Measurements from ENCODE around the gene PHKB.
"Not testable (repeated sequence)": the region's sequence is repeated elsewhere in the genome, so short reads cannot be mapped to it uniquely, and the experiment has no call there.

The PHKB gene

DNA sequence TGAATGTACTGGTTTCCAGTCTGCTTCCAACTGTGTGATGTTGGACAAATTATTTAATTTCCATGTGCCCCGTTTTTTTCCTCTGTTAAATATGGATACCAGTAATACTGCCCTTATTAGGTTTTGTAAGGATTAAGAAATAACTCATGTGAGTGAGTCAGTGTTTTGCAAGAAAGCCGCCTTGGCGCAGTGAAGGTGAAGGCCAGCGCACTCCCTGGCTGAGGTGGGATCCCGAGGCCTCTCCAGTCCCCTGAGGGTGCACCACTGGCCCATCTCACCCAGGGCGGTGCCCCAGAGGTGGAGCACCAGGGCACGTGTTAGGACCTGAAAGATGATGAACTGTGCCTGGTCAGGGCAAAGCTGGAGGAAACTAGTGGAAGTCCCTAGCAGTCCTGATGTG lies 43.5 kb downstream of the PHKB start:
- DNase-seq (ENCODE audit: low read depth in 3 of 3) = no peak

DNA sequence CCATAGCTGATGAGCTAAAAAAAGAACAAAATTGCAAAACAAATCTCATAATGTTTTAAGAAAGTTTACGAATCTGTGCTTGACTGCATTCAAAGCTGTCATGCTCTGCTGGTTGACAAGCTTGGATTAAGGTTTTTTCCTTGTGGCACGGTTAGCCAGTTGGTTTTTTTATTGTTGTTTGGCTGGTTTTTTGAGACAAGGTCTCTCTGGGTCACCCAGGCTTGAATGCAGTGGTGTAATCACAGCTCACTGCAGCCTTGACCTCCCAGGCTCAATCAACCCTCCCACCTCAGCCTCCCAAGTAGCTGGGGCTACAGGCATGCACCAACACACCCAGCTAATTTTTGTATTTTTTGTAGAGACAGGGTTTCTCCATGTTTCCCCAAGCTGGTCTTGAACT lies 45.7 kb downstream of the PHKB start:
- no peak for DNase-seq (ENCODE audit: low read depth in 3 of 3)

DNA sequence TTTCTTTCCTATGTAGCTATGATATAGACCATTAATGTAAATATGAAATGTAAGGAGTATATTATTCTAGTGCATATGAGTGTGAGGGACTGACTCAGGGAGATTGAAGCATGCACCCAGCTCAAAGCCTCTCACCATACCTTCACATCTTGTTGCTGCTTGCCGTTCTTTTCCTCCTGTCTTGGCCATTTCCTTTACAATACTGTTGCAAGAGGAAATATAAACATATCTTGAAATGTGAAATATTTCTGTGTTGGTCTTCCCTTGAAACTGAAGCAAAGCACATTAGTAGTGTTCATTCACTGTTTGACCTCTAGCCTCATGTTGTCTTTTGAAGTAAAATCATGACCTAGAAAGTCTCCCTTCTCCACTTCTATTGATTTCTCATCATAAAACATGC lies 46.6 kb downstream of the PHKB start:
- no peak for DNase-seq (ENCODE audit: low read depth in 3 of 3)

DNA sequence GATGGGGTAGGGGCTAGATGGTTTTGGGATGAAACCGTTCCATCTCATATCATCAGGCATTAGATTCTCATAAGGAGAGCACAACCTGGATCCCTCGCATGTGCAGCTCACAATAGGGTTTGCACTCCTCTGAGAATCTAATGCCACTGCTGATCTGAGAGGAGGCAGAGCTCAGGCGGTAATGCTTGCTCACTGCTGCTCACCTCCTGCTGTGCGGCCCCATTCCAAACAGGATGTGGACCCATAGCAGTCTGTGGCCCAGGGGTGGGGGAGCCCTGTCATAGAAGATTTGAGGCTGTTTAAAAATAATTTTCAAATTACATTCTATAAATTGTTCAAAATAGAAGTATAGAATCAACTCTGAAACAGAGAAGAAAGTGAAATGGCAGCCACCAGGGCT lies 50.8 kb downstream of the PHKB start:
- DNase-seq (ENCODE audit: low read depth in 3 of 3) = no peak

DNA sequence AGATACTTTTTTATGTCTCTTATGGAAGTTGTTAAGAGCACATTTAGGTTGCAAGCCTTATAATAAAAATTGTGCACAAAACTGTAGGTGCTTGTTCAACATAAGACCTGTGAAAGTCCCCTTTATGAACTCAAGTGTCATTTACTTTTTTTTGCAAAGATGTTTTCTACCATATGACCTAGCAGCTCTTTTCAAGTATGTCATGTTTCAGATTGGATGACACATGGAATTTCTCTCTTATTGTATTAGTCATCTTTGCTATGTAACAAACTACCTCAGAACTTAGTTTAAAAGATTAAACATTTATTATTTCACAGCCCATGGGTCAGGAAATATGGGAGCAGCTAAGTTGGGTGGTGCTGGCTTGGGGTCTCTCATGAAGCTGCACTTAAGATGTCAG lies 57.9 kb downstream of the PHKB start:
- DNase-seq (ENCODE audit: low read depth in 3 of 3) = no peak

DNA sequence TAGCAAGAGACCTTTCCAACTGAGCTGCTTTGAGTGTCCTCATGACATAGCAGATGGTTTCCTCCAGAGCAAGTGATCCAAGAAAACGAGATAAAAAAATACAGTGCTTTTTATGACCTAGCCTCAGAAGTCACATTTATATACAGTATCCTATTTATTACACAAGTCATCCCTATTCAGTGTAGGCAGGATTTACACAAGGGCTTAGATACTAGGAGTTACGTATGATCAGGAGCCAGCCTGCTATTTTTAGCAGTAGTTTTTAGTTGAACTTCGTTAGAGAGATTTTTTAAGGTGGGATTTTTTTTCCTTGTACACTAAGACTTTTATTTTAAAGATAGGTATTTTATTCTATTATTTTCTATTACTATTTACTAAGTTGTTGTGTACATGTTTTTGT lies 58.4 kb downstream of the PHKB start:
- DNase-seq (ENCODE audit: low read depth in 3 of 3) = no peak

DNA sequence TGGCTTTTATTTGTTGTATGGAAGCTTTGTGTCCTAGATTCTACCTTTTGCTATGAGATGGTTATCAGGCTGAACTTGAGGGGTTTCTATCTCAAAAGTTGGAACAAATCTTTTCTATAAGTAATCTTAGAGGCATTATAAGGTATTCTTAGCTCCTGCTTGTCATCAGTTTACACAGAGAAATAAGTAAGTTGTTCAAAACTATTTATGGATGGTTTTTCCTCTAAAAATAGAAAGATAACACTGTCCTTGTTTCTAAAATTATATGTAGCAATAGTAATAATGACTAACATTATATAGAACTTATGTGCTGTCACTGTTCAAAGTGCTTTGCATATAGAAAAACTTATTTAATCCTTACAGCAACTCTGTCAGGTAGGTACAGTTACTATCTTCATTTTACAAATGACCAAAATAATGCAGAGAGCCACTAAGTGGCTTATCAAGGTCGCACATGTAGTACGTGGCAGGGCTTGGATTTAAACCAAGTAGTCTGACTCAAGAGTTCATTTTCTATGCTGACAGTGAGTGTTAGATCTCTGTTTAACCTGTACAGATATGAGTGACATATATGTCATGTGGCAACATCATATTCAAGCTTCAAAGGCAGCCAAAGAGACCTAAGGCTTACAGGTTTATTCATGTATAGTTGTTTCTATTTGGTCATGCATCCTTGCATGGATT lies 59.0 kb downstream of the PHKB start:
- no peak for DNase-seq (ENCODE audit: low read depth in 3 of 3)

DNA sequence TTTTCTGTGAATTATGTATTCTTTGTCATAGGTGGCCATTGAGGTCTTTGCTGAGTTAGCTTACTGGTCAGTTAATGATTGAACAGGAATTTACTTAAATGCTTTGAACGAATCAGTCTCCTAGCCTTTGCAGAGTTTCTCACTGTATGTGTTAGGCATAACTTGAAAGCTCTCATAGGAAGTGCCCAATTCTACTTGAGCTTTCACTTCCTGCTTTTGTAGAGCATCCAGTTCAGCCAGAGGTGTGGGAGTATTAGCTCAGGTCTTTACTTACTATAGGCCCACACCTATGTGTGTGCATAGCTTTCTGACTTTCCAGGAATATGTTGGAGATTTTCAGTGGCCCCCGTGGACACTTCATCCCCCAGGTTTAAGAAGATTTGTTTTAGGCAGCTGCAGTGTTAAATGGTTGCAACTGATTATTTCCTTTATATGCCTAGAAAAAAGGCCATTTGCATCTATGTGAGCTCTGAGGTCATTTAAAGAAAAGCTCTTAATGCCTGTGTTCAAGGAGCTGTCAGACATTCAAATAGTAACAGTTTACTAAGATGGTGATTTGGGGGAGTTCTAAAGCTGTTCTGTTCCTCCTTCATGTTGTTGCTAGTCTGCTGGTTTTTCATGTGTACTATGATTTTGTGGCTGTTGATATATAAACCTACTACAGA lies 62.3 kb downstream of the PHKB start:
- no peak for DNase-seq (ENCODE audit: low read depth in 3 of 3)

DNA sequence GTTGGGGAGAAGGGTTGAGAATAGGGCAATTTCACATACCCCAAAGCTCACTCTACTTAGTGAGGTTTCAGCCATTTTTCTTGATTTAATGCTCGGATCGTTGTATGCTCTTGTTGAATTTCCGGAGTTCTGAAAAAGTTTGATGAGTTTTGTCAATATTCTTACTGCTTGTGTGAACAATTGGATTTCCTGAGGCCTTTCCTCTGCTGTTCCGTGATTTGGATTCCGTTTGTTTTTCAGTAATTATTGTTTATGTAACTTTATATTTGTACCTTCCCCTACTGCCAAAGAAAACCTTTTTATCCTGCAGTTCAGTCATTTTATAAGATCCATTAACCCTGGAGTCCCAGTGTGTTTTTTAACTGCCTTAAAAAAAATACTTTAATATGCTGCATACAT lies 62.9 kb downstream of the PHKB start:
- DNase-seq (ENCODE audit: low read depth in 3 of 3) = no peak

DNA sequence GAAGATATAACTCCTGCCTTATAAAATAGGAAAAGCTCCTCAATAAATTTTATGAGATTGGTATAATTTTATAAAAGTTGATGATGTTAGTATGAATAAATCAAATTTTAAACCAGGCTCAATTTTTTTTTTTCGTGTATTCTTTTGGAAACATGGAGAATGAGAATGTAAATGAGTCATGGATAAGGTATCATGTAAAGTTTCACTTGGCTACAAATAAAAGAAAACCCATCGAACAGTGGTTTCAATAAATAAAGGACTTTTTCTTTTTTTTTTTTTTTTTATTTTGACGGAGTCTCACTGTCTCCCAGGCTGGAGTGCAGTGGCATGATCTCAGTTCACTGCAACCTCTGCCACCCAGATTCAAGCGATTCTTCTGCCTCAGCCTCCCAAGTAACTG lies 67.3 kb downstream of the PHKB start:
- no peak for DNase-seq (ENCODE audit: low read depth in 3 of 3)

DNA sequence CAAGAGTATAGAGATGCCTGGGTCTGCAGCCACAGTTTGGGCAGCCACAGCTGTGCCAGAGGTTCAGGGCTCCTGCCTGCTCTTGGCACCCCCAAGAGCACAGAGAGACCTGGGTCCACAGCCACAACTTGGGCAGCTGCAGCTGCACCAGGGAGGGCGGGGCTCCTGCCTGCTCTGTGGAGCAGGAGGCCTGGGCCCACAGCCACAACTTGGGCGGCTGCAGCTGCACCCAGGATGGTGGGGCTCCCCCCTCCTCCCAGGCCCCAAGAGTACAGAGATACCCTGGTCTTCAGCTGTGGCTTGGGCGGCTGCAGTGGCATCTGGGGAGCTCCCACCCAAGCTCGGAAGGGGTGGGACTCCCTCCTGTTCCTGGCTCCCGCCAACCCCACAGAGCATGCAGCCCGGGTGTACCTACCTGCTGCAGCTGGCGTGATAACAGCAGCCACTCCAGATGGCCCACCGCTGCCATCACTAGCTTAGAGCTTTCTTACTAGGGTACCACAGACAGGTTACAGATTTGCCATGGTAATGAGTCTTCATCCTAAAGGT lies 72.7 kb downstream of the PHKB start:
- DNase-seq (ENCODE audit: low read depth in 3 of 3) = no peak

DNA sequence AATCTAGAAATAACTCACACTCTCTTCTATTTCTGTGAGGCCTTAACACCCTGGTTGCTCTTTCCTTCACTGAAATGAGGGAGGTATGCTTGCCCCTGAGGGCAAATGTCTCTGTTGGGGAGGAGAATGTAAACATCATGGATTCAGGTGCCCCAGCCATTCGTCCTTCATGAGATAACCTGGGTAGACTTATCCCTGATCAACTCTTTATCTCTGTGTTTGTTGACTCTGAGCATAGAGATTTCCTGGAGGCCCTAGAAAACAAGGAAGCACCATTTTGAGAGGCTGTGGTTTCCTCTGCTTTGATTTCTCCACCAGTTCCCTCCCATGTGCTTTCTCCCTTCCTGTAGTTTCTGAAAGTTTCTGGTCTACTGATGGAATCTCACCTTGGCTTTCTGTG lies 77.3 kb downstream of the PHKB start:
- no peak for DNase-seq (ENCODE audit: low read depth in 3 of 3)

DNA sequence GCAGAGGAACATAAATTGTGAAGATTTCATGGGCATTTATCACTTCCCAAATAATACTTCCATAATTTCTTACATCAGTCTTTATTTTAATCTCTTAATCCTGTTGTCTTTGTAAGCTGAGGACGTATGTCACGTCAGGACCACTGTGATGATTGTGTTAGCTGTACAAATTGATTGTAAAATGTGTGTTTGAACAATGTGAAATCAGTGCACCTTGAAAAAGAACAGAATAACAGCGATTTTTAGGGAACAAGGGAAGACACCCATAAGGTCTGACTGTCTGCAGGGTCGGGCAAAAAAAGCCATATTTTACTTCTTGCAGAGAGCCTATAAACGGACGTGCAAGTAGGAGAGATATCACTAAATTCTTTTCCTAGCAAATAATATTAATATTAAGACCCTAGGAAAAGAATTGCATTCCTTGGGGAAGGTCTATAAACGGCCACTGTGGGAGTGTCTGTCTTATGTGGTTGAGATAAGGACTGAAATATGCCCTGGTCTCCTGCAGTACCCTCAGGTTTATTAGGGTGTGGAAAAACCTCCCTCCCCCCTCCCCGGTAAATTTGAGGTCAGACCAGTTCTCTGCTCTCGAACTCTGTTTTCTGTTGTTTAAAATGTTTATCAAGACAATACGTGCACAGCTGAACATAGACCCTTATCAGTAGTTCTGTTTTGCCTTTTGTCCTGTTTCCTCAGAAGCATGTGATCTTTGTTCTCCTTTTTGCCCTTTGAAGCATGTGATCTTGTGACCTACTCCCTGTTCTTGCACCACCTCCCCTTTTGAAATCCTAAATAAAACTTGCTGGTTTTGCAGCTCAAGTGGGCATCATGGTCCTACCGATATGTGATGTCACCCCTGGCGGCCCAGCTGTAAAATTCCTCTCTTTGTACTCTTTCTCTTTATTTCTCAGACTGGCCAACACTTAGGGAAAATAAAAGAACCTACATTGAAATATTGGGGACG lies 78.9 kb downstream of the PHKB start:
- DNase-seq (ENCODE audit: low read depth in 3 of 3) = not testable (repeated sequence)

DNA sequence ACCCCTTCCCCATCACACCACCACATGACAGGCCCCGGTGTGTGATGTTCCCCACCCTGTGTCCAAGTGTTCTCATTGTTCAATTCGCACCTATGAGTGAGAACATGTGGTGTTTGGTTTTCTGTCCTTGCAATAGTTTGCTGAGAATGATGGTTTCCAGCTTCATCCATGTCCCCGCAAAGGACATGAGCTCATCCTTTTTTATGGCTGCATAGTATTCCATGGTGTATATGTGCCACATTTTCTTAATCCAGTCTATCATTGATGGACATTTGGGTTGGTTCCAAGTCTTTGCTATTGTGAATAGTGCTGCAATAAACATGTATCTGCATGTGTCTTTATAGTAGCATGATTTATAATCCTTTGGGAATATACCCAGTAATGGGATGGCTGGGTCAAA lies 80.0 kb downstream of the PHKB start:
- not testable (repeated sequence) for DNase-seq (ENCODE audit: low read depth in 3 of 3)

DNA sequence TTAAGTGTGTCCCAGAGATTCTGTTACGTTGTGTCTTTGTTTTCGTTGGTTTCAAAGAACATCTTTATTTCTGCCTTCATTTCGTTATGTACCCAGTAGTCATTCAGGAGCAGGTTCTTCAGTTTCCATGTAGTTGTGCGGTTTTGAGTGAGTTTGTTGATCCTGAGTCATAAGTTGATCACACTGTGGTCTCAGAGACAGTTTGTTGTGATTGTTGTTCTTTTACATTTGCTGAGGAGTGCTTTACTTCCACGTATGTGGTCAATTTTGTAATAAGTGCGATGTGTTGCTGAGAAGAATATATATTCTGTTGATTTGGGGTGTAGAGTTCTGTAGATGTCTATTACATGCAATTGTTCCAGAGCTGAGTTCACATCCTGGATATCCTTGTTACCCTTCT lies 83.1 kb downstream of the PHKB start:
- not testable (repeated sequence) for DNase-seq (ENCODE audit: low read depth in 3 of 3)

DNA sequence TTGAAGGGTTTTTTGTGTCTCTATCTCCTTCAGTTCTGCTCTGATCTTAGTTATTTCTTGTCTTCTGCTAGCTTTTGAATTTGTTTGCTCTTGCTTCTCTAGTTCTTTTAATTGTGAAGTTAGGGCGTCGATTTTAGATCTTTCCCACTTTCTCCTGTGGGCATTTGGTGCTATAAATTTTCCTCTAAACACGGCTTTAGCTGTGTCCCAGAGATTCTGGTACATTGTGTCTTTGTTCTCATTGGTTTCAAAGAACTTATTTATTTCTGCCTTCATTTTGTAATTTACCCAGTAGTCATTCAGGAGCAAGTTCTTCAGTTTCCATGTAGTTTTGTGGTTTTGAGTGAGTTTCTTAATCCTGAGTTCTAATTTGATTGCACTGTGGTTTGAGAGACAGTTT lies 90.1 kb downstream of the PHKB start:
- not testable (repeated sequence) for DNase-seq (ENCODE audit: low read depth in 3 of 3)

DNA sequence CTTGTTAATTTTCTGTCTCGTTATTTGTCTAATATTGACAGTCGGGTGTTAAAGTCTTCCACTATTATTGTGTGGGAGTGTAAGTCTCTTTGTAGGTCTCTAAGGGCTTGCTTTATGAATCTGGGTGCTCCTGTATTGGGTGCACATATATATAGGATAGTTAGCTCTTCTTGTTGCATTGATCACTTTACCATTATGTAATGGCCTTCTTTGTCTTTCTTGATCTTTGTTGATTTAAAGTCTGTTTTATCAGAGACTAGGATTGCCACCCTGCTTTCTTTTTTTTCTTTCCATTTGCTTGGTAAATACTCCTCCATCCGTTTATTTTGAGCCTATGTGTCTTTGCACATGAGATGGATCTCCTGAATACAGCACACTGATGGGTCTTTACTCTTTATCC lies 90.6 kb downstream of the PHKB start:
- DNase-seq (ENCODE audit: low read depth in 3 of 3) = not testable (repeated sequence)

DNA sequence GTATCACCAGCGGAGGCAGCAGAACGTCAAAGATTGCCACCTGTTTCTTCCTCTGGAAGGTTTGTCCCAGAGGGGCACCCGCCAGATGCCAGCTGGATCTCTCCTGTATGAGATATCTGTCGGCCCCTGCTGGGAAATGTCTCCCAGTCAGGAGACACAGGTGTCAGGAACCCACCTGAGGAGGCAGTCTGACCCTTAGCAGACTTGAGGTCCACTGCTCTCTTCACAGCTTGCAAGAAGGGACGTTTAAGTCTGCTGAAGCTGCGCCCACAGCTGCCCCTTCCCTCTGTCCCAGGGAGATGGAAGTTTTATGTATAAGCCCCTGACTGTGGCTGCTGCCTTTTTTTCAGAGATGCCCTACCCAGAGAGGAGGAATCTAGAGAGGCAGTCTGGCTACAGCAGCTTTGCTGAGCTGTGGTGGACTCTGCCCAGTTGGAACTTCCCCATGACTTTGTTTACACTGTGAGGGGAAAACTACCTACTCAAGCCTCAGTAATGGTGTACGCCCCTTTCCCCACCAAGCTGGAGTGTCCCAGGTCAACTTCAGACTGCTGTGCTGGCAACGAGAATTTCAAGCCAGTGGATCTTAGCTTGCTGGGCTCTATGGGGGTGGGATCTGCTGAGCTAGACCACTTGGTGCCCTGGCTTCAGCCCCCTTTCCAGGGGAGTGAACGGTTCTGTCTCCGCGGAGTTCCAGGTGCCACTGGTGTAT lies 92.9 kb downstream of the PHKB start:
- DNase-seq (ENCODE audit: low read depth in 3 of 3) = no peak

DNA sequence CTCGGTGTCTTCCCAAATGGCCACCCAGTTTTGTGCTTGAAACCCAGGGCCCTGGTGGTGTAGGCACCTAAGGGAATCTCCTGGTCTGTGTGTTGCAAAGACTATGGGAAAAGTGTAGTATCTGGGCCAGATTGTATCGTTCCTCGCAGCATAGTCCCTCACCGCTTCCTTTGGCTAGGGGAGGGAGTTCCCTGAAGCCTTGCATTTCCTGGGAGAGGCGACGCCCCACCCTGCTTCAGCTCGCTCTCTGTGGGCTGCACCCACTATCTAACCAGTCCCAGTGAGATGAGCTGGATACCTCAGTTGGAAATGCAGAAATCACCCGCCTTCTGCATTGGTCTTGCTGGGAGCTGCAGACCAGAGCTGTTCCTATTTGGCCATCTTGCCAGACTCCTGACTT lies 93.5 kb downstream of the PHKB start:
- DNase-seq (ENCODE audit: low read depth in 3 of 3) = not testable (repeated sequence)

DNA sequence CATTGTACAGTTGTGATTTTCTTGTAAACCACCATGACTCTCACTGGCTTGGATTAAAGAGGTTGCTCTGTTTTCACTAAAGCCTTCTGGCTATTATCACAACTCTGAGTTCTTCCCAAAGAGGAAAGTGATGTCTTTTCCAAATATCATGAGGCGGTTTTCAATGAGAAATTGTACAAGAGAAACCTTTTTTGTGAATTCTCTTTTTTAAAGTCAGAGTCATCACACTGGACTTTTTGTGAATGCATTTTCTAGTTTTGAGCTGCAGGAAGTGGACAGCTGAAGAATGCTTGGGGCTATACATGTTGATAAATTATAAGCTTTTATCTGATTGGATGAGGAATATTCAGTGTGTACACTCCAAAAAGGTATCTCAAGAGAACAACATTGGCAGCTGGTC lies 100.2 kb downstream of the PHKB start:
- no peak for DNase-seq (ENCODE audit: low read depth in 3 of 3)

DNA sequence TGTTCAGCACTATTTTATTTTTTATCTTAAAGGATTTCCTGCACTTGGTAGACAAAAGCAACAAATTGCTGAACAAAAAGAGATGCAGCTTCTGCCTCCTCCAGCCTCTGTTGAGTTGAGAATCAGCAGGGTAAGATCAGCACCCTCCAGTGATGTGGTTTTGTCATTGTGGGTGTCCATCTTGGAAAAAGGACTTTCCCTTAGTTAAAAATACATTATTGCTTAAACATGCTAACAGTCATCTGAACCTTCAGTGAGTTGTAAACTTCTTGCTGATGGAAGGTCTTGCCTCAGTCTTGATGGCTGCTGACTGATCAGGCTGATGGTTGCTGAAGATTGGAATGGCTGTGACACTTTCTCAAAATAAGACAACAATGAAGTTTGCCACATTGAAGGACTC lies 101.2 kb downstream of the PHKB start:
- no peak for DNase-seq (ENCODE audit: low read depth in 3 of 3)

DNA sequence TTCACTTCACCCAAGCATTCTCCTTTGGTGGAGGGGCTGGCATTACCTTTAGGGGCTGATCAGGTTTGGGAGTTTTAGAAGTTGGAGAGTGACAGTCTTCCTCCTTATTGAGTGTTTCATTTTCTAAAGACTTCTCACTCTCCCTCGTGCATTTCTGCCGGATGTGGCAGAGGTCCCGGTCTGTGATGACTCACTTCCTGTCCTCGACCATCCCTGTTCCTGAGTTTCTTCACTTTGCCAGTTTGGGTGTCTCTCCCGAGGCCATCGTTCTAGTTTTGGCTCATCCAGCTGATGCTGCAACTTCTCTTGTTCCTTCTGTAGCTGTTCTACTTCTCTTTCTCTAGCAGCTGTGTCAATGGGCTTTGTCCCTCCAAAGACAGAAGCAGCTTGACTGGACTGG lies 104.3 kb downstream of the PHKB start:
- DNase-seq (ENCODE audit: low read depth in 3 of 3) = no peak
